ENCODE data around the gene THBD. TPM values are rescaled to one million over a fixed set of nuclear protein-coding genes. Genes with fewer than 3 reads are reported as not detected.

THBD gene
- total RNA-seq, 1 experiment from 2014 or later: 16.8 TPM

- no peak for DNase-seq (ENCODE audit: low read depth)
These were observed 34.9 kb upstream of the THBD start for GRCh38 chr20:23084282-23084844.

DNA sequence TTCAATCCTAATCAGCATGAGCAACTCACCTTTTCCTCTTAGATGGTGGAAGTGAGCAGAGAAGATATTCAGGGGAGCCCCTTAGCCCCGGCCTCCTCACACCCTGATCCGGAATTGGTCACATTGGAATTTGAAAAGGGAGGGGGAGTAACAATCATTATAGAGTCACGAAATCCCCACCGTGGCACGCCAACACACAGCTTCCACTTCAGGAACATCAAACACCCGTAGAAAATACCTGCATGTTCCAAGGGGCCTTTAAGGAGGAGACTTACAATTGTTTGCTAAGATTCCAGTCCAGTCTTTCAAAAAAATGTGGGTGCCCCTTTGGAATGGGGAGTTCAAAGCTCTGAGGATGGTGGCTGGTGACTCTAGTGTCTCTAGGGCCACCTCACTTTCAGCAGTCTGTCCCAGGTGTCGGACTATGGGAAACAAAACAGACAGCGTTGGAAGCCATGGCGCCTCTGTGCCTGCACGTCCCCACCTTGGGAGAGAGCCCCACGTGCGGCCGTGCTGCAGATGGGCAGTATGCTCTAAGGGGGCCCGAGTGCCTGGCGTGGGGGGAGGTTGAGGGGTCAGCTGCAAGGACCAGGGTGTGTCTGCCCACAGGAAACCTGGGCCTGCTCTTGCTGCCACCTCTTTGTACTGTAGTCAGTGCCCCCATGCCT, 34.2 kb upstream of the THBD start:
- no peak for DNase-seq (ENCODE audit: low read depth)

DNA sequence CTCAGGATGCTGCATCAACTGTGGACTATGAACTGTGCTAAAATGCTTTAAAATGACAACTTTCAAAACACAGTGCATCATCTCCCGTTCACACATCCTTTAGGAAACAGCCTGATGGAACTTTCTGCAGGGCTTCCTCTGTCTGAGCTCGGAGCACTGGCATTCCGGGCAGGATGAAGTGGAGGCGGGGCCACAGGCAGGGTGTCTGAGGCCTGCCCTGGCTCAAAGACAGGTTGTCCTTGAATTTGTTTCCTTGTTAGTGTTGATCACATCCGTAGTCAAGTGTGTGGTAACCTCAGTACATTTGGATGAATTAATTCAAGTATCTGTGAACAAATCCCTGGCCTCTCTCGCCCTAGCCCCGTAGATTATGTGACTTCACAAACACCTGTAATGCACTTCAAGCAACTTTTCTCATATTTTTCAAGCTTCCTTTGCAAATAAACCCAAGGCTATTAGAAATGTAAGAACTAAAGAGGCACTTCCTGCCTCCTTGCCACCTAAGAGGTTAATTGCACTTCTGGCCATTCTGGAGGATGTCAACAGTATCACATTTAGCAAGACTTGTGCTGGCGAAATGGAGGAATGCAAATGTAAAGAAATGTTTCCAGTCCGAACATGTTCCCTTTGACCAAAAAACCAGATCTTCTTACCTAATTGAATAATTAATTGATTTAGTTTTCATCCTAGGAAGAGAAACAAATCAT, 33.5 kb upstream of the THBD start:
- DNase-seq (ENCODE audit: low read depth): no peak

DNA sequence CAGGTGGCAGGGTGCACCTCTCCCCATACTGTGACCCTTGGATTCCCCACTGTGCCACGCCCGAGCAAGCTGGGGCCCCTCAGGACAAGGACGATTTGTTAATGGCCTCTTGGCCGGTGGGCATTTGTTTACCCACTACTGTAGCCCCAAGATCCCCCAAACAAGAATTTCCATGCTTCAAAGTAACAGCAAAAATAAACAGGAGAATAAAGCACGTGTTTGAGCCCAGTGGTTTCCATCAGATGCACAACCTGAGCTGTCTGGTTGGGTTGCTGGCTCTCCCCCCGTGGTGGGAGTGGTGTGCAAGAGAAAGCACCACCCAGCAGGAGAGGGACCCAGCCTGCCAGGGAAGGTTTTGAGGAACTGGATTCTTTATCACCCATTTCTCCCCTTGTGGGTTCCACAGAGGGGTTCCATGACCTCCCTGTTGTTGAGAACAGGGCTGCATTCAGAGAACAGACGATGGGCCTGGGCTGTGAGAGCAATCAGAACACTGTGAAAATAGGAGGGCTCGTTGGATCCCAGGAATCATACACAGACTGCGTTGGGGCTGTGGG, 31.9 kb upstream of the THBD start:
- no peak for DNase-seq (ENCODE audit: low read depth)

- DNase-seq (ENCODE audit: low read depth): no peak
These were observed 31.0 kb upstream of the THBD start for GRCh38 chr20:23080521-23080920.

GRCh38 chr20:23079926-23080325, 30.5 kb upstream of the THBD start:
- DNase-seq (ENCODE audit: low read depth): no peak

GRCh38 chr20:23079016-23079351, 29.5 kb upstream of the THBD start:
- no peak for DNase-seq (ENCODE audit: low read depth)

DNA sequence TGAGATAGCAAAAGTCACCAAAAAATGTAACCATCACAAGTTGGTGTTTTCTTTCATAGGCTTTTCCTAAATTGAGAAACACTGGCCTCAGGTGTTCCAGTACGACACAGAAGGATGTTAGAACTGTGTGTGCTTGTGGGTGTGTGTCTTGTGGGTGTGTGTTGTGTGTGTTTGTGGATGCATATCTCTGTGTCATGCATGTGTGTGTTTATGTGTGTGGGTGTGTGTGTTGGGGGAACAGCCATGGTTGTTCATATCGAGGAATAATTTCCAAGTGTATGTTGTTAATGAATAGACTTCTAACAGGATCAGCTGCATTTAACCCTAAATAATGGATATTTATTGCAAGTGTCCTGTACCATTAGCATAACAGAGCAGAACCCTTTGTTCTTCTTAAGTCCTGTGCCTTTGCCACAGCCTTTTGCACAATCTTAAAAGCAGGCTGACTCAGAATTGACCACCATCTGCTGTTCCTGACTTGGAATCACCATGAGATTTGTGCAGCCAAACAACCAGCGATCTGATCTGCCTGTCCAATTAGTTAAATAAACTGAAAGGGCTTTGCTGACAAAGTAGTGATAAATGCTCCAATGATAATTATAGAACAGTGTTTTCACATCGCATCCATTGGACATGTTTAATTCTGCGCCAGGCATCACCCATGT, 29.0 kb upstream of the THBD start:
- peak; percentile 83 for DNase-seq (ENCODE audit: low read depth)

DNA sequence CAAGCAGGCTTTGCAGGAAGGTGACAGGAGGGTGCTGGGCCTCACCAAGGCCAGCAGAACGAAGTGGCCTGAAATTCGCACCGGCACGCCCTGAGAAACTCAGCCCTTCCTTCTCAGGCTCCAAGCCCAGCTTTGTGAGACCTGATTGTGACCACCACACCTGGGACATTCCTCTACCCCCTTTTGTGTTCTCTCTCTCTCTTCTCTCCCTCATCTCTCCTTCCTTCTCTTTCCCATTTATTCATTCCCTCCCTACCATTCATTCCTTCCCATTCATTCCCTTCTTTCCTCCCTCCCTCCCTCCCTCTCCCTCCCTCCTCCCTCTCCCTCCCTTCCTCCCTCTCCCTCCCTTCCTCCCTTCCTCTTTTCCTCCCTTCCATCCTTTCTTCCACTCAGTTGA, 27.8 kb upstream of the THBD start:
- DNase-seq (ENCODE audit: low read depth): no peak

- no peak for DNase-seq (ENCODE audit: low read depth)
These were observed 24.6 kb upstream of the THBD start for GRCh38 chr20:23074052-23074451.

GRCh38 chr20:23072892-23073586, 23.6 kb upstream of the THBD start:
- no peak for DNase-seq (ENCODE audit: low read depth)

DNA sequence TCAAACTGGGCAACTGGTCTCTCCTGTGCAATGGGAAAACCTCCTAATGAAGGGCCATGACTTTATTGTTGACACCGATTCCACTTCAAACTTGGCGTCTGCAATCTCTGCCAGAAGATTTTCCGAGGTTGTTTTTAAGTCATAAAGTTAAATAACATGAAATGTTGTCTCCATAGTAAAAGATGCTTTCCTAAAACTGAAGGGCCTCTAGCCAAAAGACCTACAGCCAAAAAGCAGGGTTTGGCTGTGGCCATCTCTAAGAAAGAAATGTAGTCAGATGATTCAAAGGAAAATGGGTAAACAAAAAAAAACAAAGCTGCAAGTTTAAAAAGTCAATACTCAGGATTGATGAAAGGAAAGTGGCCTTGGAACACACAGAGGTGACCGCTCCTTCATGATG, 22.5 kb upstream of the THBD start:
- DNase-seq (ENCODE audit: low read depth): no peak

GRCh38 chr20:23071398-23071797, 21.9 kb upstream of the THBD start:
- DNase-seq (ENCODE audit: low read depth): no peak

DNA sequence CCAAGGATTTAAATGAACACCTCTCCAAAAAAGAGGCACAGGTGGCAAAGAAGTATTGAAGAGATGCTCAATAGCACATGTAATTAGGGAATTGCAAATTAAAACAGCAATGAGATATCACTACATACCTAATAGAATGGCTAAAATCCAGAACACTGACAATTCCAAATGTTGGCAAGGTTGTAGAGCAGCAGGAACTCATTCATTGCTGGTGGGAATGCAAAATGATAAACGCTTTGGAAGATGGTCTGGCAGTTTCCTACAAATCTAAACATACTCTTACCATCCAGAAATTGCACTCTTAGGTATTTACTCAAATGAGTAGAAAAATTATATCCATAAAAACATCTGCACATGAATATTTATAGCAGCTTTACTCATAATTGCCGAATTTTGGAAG, 19.6 kb upstream of the THBD start:
- no peak for DNase-seq (ENCODE audit: low read depth)

GRCh38 chr20:23068283-23068682, 18.8 kb upstream of the THBD start:
- no peak for DNase-seq (ENCODE audit: low read depth)

DNA sequence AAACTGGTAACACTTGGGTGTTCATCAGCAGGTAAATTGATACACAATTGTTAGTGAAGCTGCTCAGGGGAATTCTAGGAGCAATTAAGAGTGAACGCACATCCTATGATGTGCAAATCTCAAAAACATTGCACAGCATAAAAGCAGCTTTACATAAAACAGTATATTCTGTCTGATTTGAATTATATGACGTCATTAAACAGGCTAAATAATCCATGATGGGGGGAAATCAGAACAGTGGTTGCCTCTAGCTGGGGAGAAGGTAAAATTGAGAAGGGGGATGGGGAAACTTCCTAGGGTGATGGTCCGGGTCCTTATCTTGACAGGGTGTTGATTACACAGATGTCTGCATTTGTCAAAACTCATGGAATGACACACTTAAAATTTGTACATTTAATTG, 17.3 kb upstream of the THBD start:
- DNase-seq (ENCODE audit: low read depth): no peak

- no peak for DNase-seq (ENCODE audit: low read depth)
These were observed 16.1 kb upstream of the THBD start for GRCh38 chr20:23065266-23066201.

- DNase-seq (ENCODE audit: low read depth): no peak
These were observed 14.1 kb upstream of the THBD start for GRCh38 chr20:23063581-23063980.

DNA sequence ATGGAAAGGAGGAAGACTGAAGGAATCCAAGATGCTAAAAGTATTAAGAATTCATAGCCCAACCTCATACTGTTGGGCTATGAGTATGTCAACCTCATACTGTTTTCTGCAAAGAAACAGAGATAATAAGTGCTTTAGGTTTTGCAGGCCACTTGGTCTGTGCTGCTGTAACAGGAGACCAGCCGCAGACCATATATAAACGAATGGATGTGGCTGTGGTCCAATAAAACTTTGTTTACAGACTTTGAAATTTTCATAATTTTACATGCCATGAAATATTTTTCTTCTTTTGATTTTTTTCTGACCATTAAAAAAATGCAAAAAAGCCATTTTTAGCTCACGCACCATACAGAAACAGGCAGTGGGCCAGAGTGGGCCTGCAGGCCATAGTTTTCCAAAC, 13.7 kb upstream of the THBD start:
- DNase-seq (ENCODE audit: low read depth): no peak

DNA sequence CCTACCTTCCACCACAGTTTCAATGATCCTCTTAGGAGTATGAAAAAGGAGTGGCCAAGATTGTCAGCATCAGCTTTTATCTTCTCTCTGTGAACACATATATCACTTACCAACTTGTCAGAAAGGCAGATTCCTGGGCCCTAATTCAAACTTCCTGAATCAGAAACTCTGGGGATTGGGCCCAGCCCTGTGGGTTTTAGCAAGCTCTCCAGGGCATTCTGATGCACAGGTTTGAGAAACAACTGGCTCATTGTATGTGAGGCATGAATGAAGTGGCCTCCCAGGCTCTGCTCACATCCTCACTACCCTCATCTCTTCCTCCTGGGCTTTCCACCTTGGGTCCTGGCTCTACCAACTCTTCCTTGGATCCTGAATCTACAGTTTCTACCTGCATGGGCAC, 13.2 kb upstream of the THBD start:
- no peak for DNase-seq (ENCODE audit: low read depth)

All from LHCN-M2 (cell line).